MM.1S (cell line): ENCODE results near the gene PPP1R12B.
"Not testable (repeated sequence)": the region's sequence is repeated elsewhere in the genome, so short reads cannot be mapped to it uniquely, and the experiment has no call there.

ENCODE experiments used
- EZH2 ChIP-seq: fragments of 300-600 bp; sonication (generic); optimal IDR thresholded peaks from 2 replicates; pipeline ENCODE3; 2017; ENCODE audit warnings: low read depth, mild to moderate bottlenecking, antibody characterized with exemption, low read length, mixed read lengths
- EZH2phosphoT487 ChIP-seq: fragments of 300-600 bp; sonication (generic); IDR thresholded peaks from 2 replicates; pipeline ENCODE4 v1.6.1; 2018; ENCODE audit warnings: antibody characterized with exemption, low read length
- TF ChIP-seq, protein P1 (sequence below): fragments of 300-600 bp; sonication (generic); IDR thresholded peaks from 2 replicates; pipeline ENCODE4 v1.5.1; 2016; ENCODE audit warnings: antibody characterized with exemption, low read length, mixed read lengths

DNA sequence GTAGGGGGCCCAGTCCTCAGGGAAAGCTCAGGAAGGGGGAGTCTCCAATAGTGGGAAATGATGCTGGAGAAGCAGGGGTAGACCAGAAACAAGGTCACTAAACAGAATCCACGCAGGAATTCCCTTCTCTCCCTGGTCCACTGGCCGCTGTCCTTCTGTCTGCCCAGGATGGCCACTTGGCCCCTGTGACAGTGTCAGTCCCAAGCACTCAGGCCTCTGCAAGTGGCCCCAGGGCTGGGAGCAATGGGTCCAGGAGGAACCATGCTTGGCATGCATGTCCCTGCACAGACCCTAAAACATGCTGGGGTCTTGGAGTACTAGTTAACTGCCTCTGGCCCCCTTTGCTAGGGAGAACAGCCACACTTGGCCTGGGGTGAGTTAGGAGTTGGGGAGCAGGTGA, 271.5 kb downstream of the PPP1R12B start:
- TF ChIP-seq, protein P1, sequence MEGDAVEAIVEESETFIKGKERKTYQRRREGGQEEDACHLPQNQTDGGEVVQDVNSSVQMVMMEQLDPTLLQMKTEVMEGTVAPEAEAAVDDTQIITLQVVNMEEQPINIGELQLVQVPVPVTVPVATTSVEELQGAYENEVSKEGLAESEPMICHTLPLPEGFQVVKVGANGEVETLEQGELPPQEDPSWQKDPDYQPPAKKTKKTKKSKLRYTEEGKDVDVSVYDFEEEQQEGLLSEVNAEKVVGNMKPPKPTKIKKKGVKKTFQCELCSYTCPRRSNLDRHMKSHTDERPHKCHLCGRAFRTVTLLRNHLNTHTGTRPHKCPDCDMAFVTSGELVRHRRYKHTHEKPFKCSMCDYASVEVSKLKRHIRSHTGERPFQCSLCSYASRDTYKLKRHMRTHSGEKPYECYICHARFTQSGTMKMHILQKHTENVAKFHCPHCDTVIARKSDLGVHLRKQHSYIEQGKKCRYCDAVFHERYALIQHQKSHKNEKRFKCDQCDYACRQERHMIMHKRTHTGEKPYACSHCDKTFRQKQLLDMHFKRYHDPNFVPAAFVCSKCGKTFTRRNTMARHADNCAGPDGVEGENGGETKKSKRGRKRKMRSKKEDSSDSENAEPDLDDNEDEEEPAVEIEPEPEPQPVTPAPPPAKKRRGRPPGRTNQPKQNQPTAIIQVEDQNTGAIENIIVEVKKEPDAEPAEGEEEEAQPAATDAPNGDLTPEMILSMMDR, result not testable (repeated sequence)
- TF ChIP-seq EZH2phosphoT487, EZH2: not testable (repeated sequence)
